Measurements from ENCODE around the gene MED13L. TPM values are rescaled to one million over a fixed set of nuclear protein-coding genes. Genes with fewer than 3 reads are reported as not detected.

Gene MED13L
- 15.1 and 23.1 TPM in 2 replicates for polyA plus RNA-seq (2014; cell fraction: cytosol; rRNA removed)
- polyA plus RNA-seq (2014; cell fraction: nucleus; rRNA removed), result 12.0 and 24.7 TPM in 2 replicates

DNA sequence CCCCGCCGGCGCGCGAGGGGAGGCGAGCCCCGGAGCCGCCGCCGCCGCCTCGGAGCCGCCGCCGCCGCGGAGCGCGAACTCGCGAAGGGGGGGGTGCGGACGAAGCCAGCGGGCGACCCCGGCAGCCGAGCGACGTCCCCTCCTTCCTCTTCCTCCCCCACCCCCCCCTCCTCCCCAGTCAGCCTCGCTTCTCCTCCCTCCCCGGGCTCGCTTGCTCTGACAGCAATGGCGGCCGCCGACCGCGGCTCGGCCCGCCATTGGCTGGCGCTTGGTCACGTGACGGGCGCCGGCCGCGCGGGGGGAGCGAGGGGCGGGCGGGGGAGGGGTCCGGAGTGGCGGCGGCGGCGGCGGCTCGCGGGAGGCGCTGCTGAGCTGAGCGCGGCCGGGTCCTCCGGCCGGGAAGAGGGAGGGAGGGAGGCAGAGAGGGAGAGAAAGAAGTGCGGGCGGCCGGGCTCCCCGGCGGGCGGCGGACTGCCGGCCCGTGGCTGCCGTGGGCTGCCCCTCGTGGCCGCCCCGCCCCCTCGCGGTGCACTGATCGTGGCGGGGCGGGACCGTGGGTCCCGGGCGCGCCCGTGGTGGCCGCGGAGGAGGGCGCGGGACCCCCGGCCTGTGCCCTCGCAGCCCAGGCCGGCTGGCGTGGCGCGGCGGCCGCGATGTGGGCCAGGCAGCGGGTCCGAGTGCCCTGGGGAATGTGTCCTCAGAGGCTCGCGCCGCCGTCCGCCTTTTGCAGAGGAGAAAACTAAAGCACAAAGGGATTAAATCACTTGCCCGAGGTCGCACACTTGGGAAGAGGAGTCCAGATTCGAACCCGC is at the start of gene MED13L:
Gene MED13L, minus strand, starts transcription at position 227 of the 812 bp plus-strand sequence. CDS start 562 bp downstream, outside the sequence.
- peak; percentile 85 for DNase-seq (ENCODE audit: low spot score)

DNA sequence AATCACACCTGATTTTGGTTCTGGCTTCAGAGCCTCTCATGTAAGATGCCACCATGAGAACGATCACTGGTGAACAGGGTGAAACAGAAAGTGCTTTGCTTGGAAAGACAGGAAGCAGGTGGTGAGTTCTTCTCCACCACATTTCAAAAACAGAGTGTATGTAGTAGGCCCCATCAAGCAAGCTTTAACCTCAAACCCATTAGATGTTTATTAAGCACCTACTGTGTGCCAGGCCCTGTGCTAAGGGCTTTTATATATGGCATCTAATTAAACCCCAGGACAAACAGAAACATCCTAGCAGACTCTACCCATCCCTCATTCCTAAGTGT is 47.8 kb upstream of the MED13L start:
- DNase-seq (ENCODE audit: low spot score), result no peak

DNA sequence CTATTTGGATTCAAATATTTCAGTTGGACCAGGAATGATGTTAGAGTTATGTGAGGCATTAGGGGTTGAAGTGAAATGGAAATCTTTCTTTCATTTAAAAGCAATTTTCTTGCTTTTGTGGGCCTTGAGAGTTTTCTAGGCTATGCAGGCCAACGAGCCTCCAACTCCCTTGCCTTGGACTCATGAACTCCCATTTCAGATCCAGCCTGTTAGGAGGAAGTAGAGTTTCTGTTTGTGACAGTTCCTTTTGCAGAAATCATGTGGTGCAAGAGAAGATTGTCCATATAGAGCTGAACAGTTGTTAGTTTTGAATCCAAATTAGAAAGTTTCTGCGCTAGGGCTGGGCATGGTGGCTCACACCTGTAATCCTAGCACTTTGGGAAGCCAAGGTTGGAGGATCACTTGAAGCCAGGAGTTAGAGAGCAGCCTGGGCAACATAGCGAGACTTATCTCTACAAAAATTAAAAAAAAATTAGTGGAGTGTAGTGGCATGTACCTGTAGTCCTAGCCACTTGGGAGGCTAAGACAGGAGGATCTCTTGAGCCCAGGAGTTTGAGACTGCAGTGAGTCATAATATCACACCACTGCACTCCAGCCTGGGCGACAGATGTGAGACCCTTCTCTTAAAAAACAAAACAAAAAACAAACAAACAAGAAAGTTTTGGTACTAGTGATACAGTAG is 47.3 kb upstream of the MED13L start:
- no peak for DNase-seq (ENCODE audit: low spot score)

DNA sequence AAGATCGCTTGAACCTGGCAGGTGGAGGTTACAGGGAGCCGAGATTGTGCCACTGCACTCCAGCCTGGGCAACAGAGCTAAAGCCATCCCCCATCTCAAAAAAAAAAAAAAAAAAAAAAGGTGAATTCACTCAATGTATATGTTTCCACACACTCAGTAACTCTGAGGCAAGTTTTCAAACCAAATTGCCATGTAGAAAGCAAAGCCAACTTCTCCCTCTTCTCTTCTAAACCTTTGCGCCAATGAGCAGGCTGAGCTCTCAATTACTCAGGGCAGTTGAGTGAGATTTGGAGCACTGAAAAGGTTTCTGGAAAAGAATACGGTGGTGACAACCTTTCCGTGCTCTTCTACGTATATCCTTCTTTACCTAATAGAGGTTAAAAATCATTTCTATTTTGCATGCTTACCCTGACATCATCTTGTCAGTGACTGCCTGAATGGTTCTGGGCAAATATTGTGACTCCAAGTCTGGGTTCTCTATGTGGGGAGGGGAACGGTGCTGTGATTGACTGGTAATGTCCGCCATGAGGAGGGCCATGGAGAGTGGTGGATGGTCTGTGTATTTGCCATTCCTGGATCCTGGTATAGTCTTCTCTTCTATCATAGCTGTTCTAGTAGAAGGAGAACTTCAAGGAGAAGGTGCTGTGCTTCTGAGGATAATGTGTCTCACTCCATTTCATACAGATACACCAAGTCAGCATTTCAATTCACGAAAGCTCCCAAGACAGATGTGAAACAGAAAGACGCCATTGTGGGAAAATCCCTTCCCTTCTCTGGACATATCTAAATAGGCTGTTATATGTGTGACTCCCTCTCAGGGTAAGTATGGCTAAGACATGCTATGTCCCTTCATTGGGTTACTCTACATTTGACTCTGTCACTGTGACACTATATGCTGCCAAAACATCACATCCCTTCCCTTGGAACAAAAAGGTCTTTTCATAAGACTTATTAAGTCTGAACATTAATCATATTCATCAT is 46.2 kb upstream of the MED13L start:
- no peak for DNase-seq (ENCODE audit: low spot score)

DNA sequence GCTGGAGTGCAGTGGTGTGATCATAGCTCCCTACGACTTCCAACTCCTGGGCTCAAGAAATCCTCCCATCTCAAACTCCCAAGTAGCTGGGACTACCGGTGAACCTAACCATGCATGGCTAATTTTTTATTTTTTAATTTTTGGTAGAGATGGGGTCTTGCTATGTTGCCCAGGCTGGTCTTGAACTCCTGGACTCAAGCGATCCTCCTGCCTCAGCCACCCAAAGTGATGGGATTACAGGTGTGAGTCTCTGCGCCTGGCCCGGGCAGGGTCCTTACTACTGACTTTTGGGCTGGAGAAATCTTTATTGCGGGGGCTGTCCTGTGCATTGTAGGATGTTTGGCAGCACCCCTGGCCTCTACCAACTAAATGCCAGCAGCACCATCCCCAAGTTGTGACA is 44.4 kb upstream of the MED13L start:
- no peak for DNase-seq (ENCODE audit: low spot score)

DNA sequence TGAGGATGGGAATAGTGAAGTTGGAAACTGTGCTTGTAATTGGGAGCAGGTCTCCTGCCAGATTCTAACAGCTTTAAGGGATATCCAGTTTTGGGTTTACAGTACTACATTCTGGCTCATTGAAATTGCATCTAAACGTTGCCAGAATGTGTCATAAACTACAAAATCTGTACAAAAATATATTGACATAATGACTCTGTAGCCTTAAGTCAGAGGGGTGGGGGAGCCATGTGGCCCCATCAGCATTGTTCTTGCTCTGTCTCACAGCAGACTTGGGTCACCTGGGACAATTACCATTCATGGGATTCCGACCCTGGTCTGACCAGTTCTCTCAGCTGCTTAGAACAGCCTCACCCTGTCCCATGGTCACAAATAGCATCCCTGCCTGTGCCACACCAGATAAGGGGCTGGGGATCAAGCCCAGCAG is 43.3 kb upstream of the MED13L start:
- no peak for DNase-seq (ENCODE audit: low spot score)

DNA sequence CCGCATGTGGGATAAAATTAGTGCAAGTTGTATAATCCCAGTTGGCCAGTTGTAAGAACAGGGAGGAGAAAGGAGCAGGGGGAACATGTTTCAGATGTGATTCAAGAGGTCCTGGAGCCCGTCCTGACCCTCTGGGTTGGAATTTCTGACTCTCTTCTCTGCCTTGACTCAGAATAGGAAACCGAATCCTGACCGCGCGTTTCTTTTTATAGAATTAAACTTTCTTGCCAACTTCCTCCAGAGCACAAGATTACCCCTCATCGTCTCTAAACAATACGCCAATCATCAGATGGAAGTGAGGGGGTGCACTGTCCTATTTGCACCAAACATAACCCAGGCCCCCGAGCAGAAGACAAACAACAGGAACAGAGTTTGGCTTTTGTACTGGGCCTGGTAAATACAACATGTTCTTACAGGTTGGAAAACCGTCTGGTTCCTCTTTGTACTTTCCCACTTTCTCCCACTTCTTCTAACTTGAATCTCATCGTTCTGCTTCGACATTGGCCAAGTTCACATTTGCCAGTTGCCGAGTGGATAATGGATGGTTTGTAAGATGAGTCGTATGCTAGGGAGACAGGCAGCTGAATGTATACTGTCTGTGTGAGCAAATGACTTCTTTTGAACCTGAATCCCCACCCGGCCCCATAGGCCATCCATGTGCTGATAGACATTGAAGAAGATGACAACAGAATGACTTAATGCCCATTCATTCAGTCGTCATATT is 42.6 kb upstream of the MED13L start:
- no peak for DNase-seq (ENCODE audit: low spot score)

DNA sequence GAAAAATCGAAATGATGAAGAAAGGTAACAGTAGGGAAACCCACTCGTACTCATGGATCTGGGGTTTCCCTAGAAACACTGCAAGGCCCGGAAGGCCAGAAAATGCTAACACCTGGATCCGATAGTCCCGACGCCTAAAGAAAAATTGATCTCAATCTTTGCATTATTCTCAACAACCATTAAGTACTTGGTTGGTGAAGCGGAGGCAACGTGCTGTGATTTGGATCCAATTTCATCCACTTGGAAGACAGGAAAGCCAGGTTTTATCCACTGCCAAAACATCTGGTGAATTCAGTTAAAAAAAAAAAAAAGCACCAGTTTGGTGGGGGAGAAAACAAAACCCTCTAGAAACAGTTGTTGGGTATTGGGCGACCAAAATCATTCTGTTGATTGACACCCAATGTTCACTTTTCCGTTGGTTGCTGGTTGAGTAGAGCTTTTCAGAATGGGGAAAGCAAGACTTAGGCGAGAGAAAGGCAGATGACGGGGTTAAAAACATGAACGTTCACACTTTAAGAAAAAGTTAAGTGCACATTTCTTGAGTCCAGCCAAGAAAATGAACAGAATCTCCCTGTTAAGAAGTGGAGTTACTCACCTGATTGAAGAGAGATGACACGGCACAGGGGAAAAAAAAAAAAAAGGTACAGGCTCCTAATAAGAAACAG is 41.9 kb upstream of the MED13L start:
- no peak for DNase-seq (ENCODE audit: low spot score)

DNA sequence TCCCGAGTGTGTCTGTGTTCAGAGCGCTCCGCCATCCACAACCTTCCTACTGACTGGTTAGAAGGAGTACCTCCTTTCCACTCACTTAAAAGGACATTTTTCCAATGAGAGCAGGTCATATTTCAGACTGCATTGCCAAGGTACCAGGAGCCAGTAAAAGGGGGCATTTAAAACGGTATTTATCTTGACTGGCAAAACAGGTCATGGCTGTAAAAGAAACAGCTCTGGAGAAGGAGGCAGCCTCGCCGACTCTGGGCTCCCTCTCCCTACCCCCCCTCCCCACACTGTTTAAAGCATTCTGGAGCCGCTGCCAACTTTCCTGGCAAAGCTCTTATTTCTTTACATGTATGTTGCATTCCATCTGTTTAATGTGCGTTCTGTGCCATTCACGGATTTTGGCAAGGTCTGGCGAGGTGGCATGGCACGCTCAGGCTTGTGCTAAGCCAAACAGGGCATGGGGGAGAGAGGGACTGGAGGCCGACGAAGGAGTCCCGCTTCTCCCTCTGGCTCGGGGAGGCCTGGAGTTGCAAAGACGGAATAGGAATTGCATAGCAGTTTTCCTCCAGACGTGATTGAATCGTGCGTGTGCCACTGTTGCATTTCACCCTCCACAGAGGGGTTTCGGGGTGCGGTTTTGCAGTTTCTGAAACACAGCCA is 41.2 kb upstream of the MED13L start:
- no peak for DNase-seq (ENCODE audit: low spot score)

DNA sequence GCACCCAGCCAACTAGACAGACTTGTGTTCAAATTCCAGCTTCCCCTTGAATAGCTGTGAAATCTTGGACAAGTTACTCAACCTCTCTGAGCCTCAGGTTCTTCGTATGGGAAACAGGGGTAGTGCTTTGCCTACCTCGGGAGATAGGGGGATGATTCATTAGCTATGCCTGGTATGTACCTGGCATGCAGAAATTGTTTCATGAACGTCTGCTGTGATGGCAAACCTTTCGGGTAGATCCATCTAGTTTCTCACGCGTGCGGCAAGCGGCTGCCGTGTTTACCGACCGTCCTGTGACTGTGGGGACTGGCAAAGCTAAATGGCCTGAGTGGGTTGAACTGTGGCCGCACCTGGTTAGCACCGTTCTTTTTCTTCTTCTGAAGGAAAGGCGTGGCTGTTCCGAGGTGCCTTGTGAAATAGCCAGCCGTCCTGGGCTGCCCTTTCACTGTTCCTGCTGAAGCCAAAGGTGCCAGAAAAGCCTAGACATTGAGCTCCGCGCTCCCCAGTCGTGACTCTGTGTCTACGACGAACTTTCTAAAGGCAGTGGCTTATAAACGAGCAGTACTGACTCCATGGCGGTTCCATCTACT is 40.6 kb upstream of the MED13L start:
- DNase-seq (ENCODE audit: low spot score), result no peak

DNA sequence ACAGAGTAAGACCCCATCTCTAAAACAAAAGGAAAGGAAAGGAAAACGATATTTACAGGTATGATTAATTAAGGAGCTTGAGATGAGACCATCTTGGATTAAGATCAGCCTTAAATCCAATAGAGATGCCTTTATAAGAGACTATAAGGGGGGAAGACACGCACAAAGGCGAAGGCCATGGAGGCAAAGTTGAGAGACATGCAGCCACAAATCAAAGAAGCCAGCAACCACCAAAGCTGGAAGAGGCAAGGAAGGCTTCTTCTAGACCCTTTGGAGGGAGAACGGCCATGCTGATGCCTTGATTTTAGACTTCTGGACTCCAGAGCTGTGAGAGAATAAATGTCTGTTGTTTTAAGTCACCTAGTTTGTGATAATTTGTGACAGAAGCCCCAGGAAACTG is 39.6 kb upstream of the MED13L start:
- DNase-seq (ENCODE audit: low spot score), result no peak

DNA sequence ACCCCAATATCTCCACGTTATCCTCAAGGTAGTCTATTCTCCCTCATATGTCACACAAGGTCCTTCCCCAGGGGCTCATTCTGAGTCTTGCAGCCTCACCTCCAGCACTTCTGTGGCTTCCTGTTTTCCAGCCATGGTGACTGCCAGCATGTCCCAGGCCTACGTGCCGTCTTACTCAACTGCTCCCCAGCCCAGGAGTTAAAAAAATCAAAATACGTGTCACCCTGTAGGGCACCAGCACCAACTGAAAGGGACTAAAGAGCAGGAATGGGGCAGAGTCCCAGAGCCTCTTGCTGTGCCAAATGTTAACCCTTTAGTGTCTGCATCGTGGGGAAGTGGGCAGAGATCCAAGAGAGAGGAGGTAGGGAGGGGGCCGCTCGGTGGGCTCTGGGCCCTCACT is 37.0 kb upstream of the MED13L start:
- DNase-seq (ENCODE audit: low spot score), result no peak

DNA sequence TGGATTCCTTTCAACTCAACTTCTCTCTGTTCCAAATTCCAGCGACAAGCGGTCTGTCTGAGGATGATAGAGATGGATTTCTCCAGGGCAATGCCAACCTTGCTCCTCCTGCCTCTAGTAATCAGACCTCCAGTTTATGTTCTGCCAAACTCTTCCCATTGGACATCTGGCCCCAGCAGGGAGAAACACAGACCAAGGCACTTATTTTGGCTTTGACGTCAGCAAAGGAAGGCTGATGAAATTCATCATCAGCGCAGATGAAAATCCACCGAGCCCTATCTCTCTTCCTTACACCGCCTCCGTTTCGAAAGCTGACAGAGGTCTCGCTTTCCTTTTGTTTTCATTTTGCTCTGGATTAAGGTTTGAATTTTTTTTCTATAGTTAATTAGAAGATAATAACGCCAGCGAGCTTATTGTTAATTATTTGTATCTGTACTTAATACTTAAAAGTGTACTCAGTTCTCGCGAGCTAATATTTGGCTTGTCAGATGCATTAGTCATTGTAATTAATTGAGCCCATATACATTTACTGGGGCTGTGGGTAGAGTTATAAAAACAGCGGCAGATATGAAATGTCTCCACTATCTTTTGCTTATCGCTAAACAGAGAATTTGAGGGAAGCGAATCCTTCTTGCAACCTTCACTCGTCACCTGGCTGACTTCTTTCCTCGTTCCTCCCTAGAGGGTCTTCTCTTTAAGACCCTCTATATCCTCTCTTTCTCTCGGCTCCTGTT is 35.9 kb upstream of the MED13L start:
- no peak for DNase-seq (ENCODE audit: low spot score)

DNA sequence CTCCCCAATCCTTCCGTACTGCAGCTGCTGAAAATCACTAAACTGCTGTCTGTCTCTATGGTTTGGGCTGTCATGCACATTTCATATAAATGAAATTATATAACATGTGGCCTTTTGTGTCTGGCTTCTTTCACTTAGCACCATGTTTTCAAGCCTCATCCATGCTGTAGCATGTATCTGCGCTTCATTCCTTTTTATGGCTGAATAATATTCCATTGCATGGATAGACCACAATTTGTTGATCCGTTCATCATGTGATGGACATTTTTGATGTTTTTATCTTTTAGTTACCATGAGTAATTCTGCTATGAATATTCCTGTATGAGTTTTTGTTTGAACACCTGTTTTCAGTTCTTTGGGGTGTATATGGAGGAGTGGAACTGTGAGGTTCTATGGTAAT is 32.6 kb upstream of the MED13L start:
- DNase-seq (ENCODE audit: low spot score), result no peak

DNA sequence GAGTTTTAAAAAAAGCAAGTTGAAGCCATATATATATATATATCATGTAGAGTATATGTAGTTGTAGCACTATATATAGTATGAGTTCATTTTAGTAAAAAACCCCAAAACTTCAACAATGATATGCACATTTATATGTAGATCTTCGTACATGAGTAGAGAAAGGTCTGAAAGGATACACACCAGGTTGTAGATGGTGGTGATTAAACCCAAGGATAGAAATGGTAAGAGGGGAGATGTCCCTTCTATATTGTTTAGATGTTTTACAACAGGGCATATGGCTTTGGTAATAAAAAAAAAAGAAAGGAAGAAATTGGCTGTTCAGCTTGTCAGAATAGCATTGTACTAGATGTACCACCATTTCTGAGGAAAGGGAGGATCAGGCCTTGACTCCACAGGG is 31.9 kb upstream of the MED13L start:
- no peak for DNase-seq (ENCODE audit: low spot score)

DNA sequence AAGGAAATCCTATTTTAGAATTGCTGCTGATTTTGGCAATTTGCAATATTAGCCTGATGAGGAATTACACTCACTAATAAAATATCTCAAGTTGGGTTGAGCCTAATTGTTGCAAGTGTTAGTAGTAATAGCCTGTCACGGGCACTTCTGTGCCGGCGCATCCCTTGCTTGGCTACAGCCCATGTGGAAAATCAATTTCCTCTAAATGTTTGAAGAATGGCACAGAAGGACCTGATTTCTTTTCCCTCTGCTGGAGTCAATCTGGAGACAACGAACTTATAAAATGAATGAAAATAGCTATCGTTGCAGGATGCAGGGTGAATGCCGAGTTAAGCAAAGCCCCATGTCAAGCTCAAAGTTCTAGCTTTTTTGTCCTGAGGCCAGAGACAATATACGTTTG is 31.2 kb upstream of the MED13L start:
- no peak for DNase-seq (ENCODE audit: low spot score)

DNA sequence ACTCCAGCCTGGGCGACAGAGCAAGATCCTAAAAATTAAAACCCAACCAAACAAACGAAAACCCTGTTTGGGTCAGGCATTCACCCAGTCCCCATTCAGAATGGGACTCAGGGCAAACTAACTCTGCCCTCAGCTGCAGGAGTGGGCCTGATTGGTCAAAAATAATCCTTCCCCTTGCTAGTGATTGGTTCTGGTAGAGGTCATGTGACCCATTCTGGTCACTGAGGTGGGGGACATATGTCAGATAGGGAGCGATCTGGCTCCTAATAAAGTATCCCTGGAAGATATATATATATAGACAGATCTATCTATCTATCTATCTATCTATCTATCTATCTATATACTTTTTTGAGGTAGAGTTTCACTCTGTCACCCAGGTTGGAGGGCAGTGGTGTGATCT is 29.5 kb upstream of the MED13L start:
- no peak for DNase-seq (ENCODE audit: low spot score)

DNA sequence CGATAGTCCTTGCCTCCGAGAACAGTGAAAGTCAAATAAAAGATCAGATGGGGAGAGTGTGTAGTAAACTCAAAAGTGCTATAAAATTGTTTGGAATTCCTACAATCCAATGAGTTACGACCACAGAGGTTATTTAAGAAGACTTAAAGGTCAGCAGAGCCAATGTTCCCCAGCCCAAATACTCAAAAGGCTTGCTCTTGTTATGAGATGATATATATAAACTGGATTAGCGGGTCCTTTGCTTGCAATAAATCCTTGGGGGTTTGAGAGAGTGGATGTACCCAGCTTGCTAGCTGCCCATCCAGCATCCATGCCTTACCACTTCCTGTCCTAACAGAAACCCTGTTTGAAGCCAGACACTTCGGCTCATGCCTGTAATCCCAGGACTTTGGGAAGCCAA is 29.0 kb upstream of the MED13L start:
- no peak for DNase-seq (ENCODE audit: low spot score)

DNA sequence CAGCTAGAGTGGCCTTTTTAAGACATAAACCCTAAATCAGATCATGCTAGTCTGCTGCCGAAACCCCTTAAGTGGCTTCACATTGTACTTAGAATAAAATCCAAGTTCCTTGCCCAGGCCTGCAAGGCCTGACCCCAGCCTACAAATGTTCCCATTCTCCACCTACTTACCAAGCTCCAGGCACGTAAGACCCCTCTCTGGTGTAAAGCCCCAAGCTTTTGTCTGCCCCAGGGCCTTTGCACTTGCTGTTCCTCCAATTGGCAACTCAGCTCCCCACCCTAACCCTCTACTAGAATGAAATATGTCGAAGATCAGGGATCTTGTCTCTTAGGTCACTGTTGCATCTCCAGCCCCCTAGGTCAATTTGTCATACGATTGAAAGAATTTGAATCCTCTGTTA is 27.1 kb upstream of the MED13L start:
- no peak for DNase-seq (ENCODE audit: low spot score)
